Stimulated activated CD8-positive, alpha-beta memory T cell treated with anti-CD3 and anti-CD28 coated beads, Interleukin-12 subunit alpha, Interleukin-12 subunit beta, amount 100 ng/mL, for 24 hours (primary cell): ENCODE data around the gene RACGAP1.

Source experiments
- DNase-seq: peaks from one replicate; pipeline ENCODE4 v3.0.0-alpha.2; 2020; ENCODE audit errors: extremely low read depth

RACGAP1 gene

GRCh38 chr12:49985981-49986380, 39.3 kb downstream of the RACGAP1 start:
- DNase-seq: no peak

GRCh38 chr12:49984476-49985359, 40.6 kb downstream of the RACGAP1 start:
- no peak for DNase-seq

- no peak for DNase-seq
These were observed 41.4 kb downstream of the RACGAP1 start for GRCh38 chr12:49983892-49984291.

GRCh38 chr12:49982246-49983087, 42.8 kb downstream of the RACGAP1 start:
- DNase-seq: no peak

- no peak for DNase-seq
These were observed 44.6 kb downstream of the RACGAP1 start for GRCh38 chr12:49980501-49981349.

- no peak for DNase-seq
These were observed 45.5 kb downstream of the RACGAP1 start for GRCh38 chr12:49979791-49980190.

- DNase-seq: no peak
These were observed 46.2 kb downstream of the RACGAP1 start for GRCh38 chr12:49979016-49979586.

- no peak for DNase-seq
These were observed 47.2 kb downstream of the RACGAP1 start for GRCh38 chr12:49978125-49978524.

- DNase-seq: no peak
These were observed 48.7 kb downstream of the RACGAP1 start for GRCh38 chr12:49976557-49976956.

- DNase-seq: no peak
These were observed 50.0 kb downstream of the RACGAP1 start for GRCh38 chr12:49975318-49975761.

GRCh38 chr12:49974677-49975317, 50.5 kb downstream of the RACGAP1 start:
- no peak for DNase-seq

- no peak for DNase-seq
These were observed 51.0 kb downstream of the RACGAP1 start for GRCh38 chr12:49974231-49974675.

GRCh38 chr12:49973361-49973830, 51.9 kb downstream of the RACGAP1 start:
- DNase-seq: no peak

GRCh38 chr12:49972641-49973360, 52.5 kb downstream of the RACGAP1 start, which contains the start of gene AQP6:
TSS of gene AQP6 (plus strand) at chr12:49972947. CDS start at chr12:49973174, 227 bp downstream.
- no peak for DNase-seq

GRCh38 chr12:49972129-49972528, 53.2 kb downstream of the RACGAP1 start:
- no peak for DNase-seq

GRCh38 chr12:49971141-49971540, 54.2 kb downstream of the RACGAP1 start:
- DNase-seq: no peak

- no peak for DNase-seq
These were observed 54.6 kb downstream of the RACGAP1 start for GRCh38 chr12:49970658-49971057.

GRCh38 chr12:49969651-49970429, 55.5 kb downstream of the RACGAP1 start:
- no peak for DNase-seq

- DNase-seq: no peak
These were observed 56.3 kb downstream of the RACGAP1 start for GRCh38 chr12:49969027-49969426.
